Fibroblast of villous mesenchyme (primary cell): Measurements from ENCODE around the gene TMX2. TPM values are rescaled to one million over a fixed set of nuclear protein-coding genes. Genes with fewer than 3 reads are reported as not detected.
"Not testable (repeated sequence)": the region's sequence is repeated elsewhere in the genome, so short reads cannot be mapped to it uniquely, and the experiment has no call there.

Experiments used
- DNase-seq: peaks from one replicate; pipeline ENCODE4 v3.0.0-alpha.2; 2010; ENCODE audit warnings: low read depth
- H3K4me3 ChIP-seq: 2 replicates; pipeline ENCODE4 v1.5.1; 2011; ENCODE audit warnings: low read depth, mild to moderate bottlenecking, low read length
- CTCF ChIP-seq: IDR thresholded peaks from 2 replicates; pipeline ENCODE4 v1.5.1; 2012; ENCODE audit warnings: low read depth, mild to moderate bottlenecking, low read length; ENCODE audit not compliant: insufficient read depth
- total RNA-seq: library from RNA; depleted of rRNA; stranded (reverse); fragments of >200 nt; gene quantifications from 2 replicates; pipeline ENCODE4 v1.2.3, GENCODE V29; 2012

Gene TMX2
- total RNA-seq, 1 donor: 79.9 TPM

GRCh38 chr11:57674251-57674650, 38.1 kb upstream of the TMX2 start:
- no peak for DNase-seq
- no peak for TF ChIP-seq CTCF
- H3K4me3 ChIP-seq: no peak overlapping the region

DNA sequence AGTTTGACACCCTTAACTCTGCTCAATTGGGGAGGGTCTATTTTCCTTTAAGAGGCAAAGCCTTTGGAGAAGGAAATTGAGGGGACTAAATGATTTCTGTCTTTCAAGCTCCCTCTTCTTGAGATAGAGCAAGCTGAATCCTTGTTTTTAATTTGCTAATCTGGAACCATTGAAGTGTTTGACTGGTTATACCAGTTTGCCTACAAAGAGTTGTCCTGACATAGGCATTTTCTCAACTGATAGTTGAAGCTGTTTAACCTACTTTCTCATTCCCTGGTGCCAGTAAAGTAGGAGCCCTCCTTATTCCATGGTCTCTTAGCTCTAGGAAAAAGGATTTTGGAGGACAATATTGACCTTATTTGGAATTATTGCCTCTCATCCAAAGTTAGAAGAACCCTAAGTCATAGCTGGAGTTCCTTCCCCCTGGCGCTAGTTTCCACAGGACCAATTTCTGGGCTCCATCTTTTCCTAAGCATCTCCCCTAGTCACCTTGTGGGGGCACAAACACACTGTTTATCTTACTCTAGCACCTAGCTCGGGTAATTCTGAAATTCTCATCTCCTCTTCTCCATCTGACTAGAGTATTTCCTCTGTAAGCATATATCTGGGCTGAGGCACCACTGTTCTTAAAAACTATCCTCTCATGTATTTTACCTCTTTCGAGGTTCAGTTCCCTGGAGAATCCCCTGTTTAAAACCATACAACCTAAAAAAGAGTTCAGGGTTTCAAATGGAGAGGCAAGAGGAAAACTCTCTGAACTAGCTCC, 37.0 kb upstream of the TMX2 start:
- H3K4me3 ChIP-seq: no peak overlapping the region
- no peak for DNase-seq
- no peak for TF ChIP-seq CTCF

GRCh38 chr11:57679396-57679795, 33.0 kb upstream of the TMX2 start:
- DNase-seq: no peak
- no peak for TF ChIP-seq CTCF
- no peak overlapping the region for H3K4me3 ChIP-seq

DNA sequence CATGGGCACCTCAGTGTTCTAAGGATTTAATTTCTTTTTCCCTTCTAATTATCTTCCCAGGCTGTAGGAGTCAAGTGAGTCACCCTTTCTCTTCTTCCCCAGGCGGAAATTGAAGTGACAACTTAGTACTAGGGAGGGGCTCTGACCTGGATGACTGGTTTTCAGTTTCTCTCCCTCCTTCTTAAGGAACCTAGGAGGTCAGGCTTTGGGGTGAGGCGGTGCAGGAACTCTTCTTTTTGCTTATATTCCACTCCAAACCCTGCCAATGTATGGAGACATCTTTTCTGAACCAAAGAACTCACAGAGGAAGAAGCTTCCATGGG, 31.9 kb upstream of the TMX2 start:
- no peak for TF ChIP-seq CTCF

GRCh38 chr11:57681168-57681567, 31.2 kb upstream of the TMX2 start:
- no peak for DNase-seq
- TF ChIP-seq CTCF: no peak
- no peak overlapping the region for H3K4me3 ChIP-seq

More for the DNA sequence above, 31.9 kb upstream of the TMX2 start:
- H3K4me3 ChIP-seq: no peak overlapping the region
- DNase-seq: peak; percentile 41

DNA sequence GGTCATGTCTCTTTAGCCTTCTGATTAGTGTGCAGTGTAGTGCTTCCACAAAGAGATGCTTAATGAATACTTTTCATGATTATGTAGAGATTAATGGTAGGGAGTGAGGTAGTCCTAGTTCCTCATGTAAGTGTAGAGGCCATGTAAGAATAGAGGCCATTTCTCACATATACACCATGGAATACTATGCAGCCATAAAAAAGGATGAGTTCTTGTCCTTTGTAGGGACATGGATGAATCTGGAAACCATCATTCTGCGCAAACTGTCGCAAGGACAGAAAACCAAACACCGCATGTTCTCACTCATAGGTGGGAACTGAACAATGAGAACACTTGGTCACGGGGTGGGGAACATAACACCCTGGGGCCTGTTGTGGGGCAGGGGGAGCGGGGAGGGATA, 21.9 kb upstream of the TMX2 start:
- not testable (repeated sequence) for H3K4me3 ChIP-seq

GRCh38 chr11:57698843-57699365, 13.5 kb upstream of the TMX2 start:
- TF ChIP-seq CTCF: no peak
- no peak for DNase-seq
- H3K4me3 ChIP-seq: no peak overlapping the region

More for the DNA sequence above, 21.9 kb upstream of the TMX2 start:
- not testable (repeated sequence) for DNase-seq
